OCI-LY7 (cell line): ENCODE measurements around the gene FAM227B.

ENCODE experiments used
- CTCF ChIP-seq: fragments of 200-600 bp; sonication (generic); conservative IDR thresholded peaks from 2 replicates; pipeline ENCODE4 v1.5.1; 2014; ENCODE audit warnings: mild to moderate bottlenecking, antibody characterized with exemption, low read length, moderate library complexity, mixed read lengths
- EZH2phosphoT487 ChIP-seq: fragments of 200-600 bp; sonication (generic); IDR thresholded peaks from 2 replicates; pipeline ENCODE4 v1.6.1; 2018; ENCODE audit warnings: low read depth, borderline replicate concordance, mild to moderate bottlenecking, mixed run types, antibody characterized with exemption, low read length, moderate library complexity, mixed read lengths

- TF ChIP-seq CTCF (no peak), EZH2phosphoT487 (no peak)
These were observed 333.1 kb downstream of the FAM227B start for GRCh38 chr15:49287481-49287880.
